DLD1 (cell line): ENCODE results near the gene ACAN.

ENCODE experiments used
- in situ Hi-C: cut with HindIII; loops from 2 replicates; pipeline ENCODE4 v1.10.0; 2017; ENCODE audit warnings: low sequenced_read_pairs

The ACAN gene

DNA sequence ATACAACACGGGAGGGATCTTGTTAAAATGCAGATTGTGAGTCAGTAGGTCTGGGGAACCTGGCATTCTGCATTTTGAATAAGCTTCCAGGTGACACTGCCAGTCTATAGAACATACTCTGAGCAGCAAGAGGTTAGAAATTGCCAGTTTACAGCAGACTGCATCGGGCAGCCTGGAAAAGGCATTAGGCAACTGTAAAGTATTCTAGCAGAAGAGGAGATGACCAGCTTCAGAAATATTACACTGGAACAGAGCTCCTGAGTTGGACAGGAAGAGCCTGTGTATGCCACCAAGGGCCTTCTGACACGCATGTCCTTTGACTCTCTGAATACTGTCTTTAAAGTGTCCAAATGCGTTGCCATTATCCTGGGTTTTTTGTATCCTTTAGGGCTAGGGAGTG is 2.5 kb upstream of the ACAN start:
- in situ Hi-C loops, result no loop called here

DNA sequence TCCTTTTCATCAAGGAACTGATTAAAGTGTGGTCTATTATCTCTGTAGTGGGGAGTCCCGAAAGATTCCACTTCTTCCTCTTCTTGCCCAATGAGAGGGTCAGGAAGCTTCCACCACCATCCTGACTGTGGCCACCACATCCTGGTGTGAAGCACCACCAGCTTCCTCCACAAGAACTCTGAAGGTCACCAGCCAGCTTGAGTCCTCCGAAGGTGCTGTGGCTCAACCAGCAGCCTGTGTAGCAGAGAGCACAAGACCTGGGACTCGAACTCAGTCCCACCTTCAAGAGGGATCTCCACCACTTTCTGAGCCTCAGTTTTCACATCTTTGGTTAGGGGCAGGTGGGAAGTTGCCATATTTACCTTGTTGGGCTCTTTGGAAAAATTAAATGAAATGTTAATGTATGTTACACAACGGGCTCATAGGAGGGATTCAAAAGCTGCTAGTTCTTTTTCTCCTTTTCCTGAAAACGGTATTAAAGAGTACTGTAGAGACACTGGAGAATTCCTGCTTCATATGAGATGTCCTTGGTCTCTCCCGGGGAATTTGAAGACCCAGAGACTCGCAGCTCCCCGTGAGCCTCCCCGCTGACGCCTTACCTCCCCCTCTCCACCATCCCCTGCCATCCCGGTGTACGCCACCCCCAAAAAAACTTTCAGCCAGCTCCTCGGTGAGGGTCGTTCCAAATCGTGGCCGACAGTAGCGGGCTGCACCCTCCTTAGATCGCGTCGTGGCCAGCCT is 816 bp upstream of the ACAN start:
- in situ Hi-C loops, result no loop called here

- in situ Hi-C loops, result no loop called here
These were observed 320 bp upstream of the ACAN start for GRCh38 chr15:88802991-88803240.

DNA sequence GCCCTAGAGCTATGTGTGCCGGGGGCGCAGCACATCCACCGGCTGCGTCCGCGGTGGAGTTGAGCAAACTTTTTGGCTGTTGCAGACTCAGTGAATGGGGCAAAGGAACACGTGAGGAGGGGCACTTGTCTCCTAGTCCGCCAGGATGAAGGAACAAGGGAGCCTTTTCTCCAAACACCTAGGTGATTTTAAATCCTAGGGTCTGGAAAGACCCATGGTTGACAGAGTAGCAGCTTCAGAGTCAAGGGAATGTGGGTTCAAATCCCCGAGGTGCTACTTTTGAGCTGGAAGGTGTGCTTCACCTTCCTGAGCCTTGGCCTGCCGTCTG is 648 bp downstream of the ACAN start:
- in situ Hi-C loops, result no loop called here

DNA sequence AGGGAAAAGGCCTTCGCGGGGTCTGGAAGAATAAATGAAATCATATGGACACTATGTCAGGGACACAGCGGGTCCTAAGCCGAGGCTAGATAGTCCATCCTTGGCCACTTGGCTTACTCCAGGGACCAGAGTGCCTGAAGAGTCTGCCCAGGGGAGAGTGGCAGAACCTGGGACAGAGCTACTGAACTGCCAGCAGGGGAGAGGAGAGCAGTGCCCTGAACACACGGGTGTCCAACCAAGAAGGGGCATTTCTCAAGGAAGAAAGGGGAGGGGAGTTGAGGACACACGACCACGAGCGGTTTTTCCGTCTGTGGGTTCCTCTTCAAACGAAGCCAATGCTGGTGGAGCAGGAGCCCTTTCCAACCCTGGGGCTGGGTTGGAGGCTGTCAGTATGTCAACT is 1.0 kb downstream of the ACAN start:
- in situ Hi-C loops, result no loop called here

- in situ Hi-C loops, result no loop called here
These were observed 2.0 kb downstream of the ACAN start for GRCh38 chr15:88805031-88805780.

DNA sequence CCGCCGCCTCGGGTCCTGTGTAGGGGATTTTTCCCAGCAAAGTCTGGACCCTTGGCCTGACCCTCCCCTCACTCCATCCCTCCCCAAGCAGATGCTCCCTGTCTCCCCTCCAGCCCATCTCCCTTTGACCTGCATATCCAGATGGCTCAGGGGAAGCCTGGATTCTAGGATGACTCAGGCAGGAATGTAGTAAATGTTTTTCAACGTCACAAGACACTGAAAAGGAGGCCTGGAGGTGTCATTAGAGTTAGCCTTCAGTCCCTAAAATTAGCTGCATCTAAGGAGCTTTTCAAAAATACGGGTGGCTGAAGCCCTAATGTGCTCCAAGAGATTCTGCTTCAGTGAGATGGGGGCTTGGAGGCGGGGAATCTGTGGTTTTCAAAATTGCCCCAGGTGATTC is 7.2 kb downstream of the ACAN start:
- in situ Hi-C loops, result loop anchor here (5.0 kb wide), 1 partner anchor 38 kb away; no protein-coding TSS in a partner anchor

DNA sequence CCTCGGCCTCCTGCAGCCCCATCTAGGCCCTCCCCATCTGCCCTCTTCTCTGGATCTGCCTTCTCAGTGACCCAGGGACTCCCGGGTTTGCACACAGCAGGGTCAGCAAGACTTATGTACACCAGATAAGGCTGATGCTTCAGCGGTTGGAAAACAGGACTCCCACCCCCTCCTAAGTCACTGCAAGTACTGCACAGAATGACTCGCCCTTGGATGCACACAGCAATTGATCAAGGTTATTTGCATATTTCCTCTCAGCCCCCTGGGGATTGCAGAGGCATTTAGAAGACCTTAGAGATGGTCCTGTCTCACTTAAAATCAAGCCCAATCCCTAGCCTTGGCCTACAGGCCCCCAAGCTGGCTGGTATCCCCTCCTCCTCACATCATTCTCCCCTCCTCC is 8.9 kb downstream of the ACAN start:
- in situ Hi-C loops, result loop anchor here (5.0 kb wide), 1 partner anchor 40 kb away; no protein-coding TSS in a partner anchor

DNA sequence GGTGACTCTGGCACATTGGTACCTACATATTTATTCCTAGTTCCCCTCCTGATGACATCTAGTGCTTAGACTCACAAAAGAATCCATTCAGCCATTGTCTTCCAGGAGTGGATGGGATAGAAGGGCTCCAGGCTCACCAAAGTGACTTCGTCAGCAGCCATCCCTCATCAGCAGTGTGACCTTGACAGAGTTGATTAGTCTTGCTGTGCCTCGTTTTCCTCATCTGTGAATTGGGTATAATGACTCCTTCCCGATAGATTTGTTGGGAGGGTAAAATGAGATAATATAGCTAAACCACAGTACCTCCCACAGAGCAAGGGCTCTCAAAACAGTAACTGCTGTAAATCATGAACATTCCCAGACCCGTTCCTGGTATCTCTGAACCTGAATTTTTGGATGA is 10.7 kb downstream of the ACAN start:
- in situ Hi-C loops, result loop anchor here (5.0 kb wide), 1 partner anchor 42 kb away; no protein-coding TSS in a partner anchor

DNA sequence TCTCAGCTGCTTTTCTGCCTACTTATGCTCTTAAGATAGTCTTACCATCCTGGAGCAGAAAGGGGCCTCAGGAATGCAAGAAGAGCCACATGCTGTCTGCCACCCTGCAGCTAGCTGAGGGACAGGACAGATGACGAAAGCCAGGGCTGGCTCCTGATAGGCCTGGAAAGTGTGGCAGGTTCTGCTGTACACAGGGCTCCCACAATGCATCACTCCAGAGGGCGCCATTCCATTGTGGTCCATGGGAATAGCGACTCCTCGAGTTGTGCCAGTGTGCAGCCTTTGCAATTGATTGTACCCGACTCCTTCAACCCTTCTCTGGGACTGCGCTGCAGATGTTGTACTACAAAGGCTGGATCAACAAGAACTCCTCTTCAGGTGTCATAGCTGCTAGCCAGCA is 11.2 kb downstream of the ACAN start:
- in situ Hi-C loops, result loop anchor here (5.0 kb wide), 1 partner anchor 42 kb away; no protein-coding TSS in a partner anchor

GRCh38 chr15:88818920-88819319 is 15.7 kb downstream of the ACAN start:
- in situ Hi-C loops, result no loop called here

DNA sequence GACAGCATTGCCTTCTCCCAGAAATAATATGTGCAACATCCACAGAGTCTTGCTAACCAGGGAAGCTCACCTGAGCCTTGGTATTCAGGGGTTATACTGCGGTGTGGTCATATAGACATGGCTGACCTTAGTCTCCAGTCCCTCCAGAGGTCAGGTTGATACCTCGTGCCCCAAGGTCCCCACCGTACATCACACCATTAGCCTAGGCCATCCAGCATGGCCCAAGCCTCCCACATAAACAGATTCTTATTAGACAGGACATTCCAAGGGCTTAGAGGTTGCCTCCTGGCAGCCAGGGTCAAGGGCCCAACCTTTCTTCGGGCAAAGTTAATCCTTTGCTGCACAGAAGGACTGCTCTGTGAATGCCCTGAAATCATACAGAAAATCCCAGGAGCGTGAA is 18.8 kb downstream of the ACAN start:
- in situ Hi-C loops, result no loop called here

- in situ Hi-C loops, result no loop called here
These were observed 25.6 kb downstream of the ACAN start for GRCh38 chr15:88828791-88829190.

DNA sequence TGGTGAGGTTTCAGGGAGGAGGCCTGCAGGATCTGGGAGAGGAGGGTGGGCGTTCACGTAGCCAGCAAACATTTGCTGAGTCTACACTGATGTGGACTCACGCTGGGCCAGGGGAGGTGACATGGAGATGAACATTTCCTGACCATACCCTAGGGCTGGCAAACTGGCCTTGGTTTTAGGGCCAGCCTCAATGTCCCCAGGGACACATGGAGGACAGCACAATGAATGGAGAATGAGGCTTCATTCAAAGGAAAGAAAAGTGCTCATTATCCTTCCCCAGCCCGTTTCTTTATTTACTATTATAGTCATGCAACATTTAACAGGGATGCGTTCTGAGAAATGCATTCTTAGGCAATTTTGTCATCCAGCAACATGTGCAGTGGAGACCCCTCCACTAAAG is 26.8 kb downstream of the ACAN start:
- in situ Hi-C loops, result no loop called here

DNA sequence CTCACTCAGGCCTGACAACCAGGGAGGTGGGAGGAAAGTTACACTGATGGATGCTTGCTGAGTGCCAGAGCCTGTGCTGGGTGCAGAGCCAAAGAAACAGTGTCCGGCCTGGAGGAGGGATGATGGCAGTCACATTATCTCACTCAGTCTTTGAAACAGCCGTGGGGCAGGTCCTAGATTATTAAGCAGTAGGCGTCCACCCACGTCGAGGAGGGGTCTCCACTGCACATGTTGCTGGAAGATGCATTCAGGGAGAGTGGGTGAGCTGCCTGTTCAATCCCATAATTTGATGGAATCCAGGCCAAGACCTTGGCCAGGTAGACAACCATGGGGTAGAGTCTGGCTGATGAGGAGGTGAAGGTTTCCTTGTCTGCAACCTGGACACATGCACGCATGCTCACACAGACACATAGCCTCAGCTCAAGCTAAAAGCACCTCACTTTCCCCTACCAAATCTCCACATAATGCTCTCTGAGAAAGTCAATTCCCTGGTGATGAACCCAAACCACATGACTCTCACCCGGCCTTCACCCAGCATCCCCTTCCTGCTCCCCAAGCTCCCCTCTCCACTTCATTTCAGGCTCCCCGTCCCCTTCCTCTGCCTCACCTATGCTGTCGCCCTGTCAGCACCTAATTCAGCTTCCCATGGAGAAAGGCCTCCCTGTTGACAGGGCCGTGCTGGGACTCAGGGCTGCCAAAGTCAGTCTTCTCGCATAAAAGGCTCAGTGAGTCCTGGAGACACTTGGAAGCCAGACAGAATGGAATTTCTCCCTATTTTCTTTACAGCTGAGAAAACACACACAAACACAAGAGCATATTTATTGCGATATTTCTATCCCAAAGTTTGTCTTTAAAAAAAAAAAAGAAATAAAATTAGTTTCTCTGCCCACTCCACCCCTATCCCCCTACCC is 29.8 kb downstream of the ACAN start:
- in situ Hi-C loops, result no loop called here

- in situ Hi-C loops, result no loop called here
These were observed 30.5 kb downstream of the ACAN start for GRCh38 chr15:88833731-88834100.

- in situ Hi-C loops, result no loop called here
These were observed 31.1 kb downstream of the ACAN start for GRCh38 chr15:88834211-88834812.

DNA sequence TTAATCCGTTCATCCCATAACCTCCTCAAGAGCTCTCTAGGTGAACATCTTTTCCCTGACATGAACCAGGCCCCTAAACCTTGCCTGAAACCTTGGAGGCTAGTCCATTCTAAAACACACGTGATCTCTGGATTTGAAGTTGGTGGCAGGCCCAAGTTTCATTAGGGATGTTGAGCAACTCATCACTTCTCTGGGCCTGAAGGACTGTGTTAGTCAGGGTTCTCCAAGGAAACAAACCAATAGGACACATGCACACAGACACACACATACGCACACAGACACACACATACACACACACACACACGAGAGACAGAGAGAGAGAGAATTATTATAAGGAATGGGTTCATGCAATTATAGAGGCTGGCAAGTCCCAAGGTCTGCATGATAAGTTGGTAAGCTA is 31.9 kb downstream of the ACAN start:
- in situ Hi-C loops, result no loop called here

DNA sequence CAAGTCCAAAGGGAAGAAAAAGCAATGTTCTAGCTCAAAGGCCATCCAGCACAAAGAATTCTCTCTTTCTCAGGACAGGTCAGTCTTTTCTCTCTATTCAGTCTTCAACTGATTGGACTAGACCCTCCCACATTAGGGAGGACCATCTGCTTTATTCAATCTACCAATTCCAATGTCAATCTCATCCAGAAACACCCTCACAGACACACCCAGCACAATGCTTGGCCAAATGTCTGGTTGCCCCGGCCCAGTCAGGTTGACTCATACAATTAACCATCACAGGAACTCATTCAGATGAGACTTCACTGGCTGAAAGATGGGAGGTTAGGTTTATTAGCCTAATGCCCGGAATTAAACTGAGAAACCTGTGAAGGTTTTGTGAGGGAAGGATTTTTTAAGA is 32.4 kb downstream of the ACAN start:
- in situ Hi-C loops, result no loop called here

- in situ Hi-C loops, result no loop called here
These were observed 35.4 kb downstream of the ACAN start for GRCh38 chr15:88838667-88839066.

DNA sequence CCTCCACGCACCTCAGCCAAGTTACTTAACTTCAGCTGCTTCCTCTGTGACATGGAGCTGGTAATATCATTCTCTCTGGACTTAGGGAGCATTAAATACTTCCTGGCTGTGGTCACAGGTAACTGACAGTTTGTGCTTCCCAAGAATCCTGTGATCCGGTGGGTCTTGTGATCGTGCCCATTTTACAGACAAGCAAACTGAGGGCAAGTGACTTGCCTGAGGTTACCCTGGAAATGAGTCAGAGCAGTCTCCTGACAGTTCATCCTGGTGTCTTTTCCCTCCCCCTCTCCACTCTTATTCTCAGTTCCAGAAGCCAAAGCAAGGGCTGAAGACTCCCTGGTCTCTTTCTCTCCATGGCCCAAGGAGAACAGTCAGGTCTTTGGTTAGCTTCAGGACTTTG is 35.9 kb downstream of the ACAN start:
- in situ Hi-C loops, result no loop called here
